PFSK-1 (cell line): ENCODE results near the gene CMIP.

Experiments used
- POLR2AphosphoS5 ChIP-seq: IDR thresholded peaks from 2 replicates; pipeline ENCODE4 v1.6.1; 2012; ENCODE audit warnings: low read depth, mild to moderate bottlenecking, control low read depth, low read length, moderate library complexity
- REST ChIP-seq, 2 experiments: IDR thresholded peaks; 2 replicates each; pipeline versions ENCODE4 v1.6.1 to v1.8.0; 2011 to 2012; ENCODE audit warnings: low read depth in 2 of 2, low read length in 2 of 2, control low read depth in 1 of 2, inconsistent platforms in 1 of 2, mild to moderate bottlenecking in 1 of 2, moderate library complexity in 1 of 2; ENCODE audit not compliant: insufficient read depth in 1 of 2
- TAF1 ChIP-seq: IDR thresholded peaks from 2 replicates; pipeline ENCODE4 v1.6.1; 2012; ENCODE audit warnings: low read length, control low read depth, borderline replicate concordance; ENCODE audit not compliant: insufficient read depth

DNA sequence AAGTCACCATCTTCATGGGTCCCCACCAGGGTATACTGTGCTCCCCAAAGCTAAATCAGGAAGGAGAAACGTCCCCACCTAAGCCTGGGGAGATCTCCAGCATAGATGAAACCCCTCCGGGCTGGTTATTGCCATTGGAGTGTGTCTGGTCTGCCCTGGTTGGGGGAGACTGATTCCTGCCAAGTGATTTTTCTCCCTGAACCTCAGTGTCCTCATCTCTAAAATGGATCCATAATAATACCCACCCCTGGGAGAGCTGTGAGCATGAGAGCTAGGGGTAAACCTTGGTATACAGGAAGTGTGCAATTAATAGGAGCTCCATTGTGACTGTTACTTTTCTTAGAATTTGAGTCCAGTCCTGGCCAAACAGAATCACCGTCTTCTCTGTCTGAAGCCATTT, 111.1 kb downstream of the CMIP start:
- TF ChIP-seq POLR2AphosphoS5 (no peak), TAF1 (no peak), REST (IDR thresholded peaks at IDR 0.05; ENCODE audit: insufficient read depth in 1 of 2, low read depth in 2 of 2, low read length in 2 of 2) (no peak)
